PFSK-1 (cell line): ENCODE data around the gene RBM14.

Source experiments
- POLR2AphosphoS5 ChIP-seq: IDR thresholded peaks from 2 replicates; pipeline ENCODE4 v1.6.1; 2012; ENCODE audit warnings: low read depth, mild to moderate bottlenecking, control low read depth, low read length, moderate library complexity
- REST ChIP-seq, 2 experiments: IDR thresholded peaks; 2 replicates each; pipeline versions ENCODE4 v1.6.1 to v1.8.0; 2011 to 2012; ENCODE audit warnings: low read depth in 2 of 2, low read length in 2 of 2, control low read depth in 1 of 2, inconsistent platforms in 1 of 2, mild to moderate bottlenecking in 1 of 2, moderate library complexity in 1 of 2; ENCODE audit not compliant: insufficient read depth in 1 of 2
- SIN3A ChIP-seq: IDR thresholded peaks from 2 replicates; pipeline ENCODE4 v1.6.1; 2012; ENCODE audit warnings: mild to moderate bottlenecking, low read length, moderate library complexity, borderline replicate concordance; ENCODE audit not compliant: insufficient read depth
- TAF1 ChIP-seq: IDR thresholded peaks from 2 replicates; pipeline ENCODE4 v1.6.1; 2012; ENCODE audit warnings: low read length, control low read depth, borderline replicate concordance; ENCODE audit not compliant: insufficient read depth

GRCh38 chr11:66586136-66586535 lies 30.3 kb upstream of the RBM14 start:
- no peak for TF ChIP-seq TAF1
- TF ChIP-seq POLR2AphosphoS5, result no peak
- TF ChIP-seq REST (IDR thresholded peaks at IDR 0.05; ENCODE audit: insufficient read depth in 1 of 2, low read depth in 2 of 2, low read length in 2 of 2), result no peak
- no peak for TF ChIP-seq SIN3A
